ENCODE data around the gene OR52N2.

Gene OR52N2

DNA sequence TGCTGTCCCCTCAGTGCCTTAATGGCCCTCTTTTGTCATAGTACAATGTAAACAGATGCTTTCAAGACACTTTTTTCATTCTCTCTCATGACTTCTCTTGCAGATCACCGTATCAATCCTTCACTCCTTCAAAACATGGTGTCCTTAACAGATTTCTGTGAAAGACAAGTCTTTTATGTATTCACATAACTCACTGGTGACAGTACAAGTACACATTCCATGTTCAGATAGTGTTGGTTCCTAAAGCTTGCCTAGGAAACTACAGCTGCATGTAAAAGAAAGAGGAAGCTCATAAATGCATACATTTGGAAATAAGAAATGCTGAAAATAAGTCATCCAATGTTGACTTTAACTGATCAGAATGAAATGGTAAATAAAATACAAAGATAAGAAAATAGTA is 38.0 kb downstream of the OR52N2 start:
- Histone ChIP-seq H3K36me3 (ENCODE audit: control insufficient read depth, insufficient read depth, low read length) (no peaks in the 10 kb centered on the region), H3K4me3 (ENCODE audit: low read depth, low read length) (no peak overlapping the region), H3K79me2 (no peaks in the 10 kb centered on the region), H3K27ac (no peak overlapping the region), H3K27me3 (ENCODE audit: control insufficient read depth, insufficient read depth, low read length) (no peaks in the 10 kb centered on the region), H3K4me2 (ENCODE audit: low read length) (no peak overlapping the region), H2AFZ (no peak overlapping the region), H3K9me3 (ENCODE audit: control insufficient read depth, low read length) (no peaks in the 10 kb centered on the region), H3K9ac (no peak overlapping the region), H3K4me1 (no peaks in the 10 kb centered on the region)
- TF ChIP-seq, protein P1, sequence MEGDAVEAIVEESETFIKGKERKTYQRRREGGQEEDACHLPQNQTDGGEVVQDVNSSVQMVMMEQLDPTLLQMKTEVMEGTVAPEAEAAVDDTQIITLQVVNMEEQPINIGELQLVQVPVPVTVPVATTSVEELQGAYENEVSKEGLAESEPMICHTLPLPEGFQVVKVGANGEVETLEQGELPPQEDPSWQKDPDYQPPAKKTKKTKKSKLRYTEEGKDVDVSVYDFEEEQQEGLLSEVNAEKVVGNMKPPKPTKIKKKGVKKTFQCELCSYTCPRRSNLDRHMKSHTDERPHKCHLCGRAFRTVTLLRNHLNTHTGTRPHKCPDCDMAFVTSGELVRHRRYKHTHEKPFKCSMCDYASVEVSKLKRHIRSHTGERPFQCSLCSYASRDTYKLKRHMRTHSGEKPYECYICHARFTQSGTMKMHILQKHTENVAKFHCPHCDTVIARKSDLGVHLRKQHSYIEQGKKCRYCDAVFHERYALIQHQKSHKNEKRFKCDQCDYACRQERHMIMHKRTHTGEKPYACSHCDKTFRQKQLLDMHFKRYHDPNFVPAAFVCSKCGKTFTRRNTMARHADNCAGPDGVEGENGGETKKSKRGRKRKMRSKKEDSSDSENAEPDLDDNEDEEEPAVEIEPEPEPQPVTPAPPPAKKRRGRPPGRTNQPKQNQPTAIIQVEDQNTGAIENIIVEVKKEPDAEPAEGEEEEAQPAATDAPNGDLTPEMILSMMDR (IDR thresholded peaks at IDR 0.05): no peak

DNA sequence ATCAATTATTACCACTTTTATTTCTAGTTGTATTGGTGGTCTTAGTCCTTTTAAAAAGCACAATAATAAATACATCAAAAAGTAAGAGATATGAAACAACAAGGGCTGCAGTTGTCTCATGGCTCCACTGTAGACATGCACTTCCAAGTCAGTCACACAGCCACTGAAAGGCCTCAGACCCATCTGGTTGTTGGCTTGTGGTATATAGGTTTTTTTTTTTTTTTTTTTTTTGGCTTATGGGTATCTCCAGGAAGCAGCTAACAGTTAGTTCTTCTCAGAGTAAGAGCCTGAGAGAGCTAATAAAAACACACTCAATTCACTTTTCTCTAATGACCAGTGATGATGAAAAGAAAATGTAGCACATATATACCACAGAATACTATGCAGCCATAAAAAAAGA is 39.0 kb downstream of the OR52N2 start:
- no peaks in the 10 kb centered on the region for H3K79me2 ChIP-seq
- TF ChIP-seq, protein P1 (IDR thresholded peaks at IDR 0.05): no peak
- no peak overlapping the region for H3K27ac ChIP-seq
- no peaks in the 10 kb centered on the region for H3K4me1 ChIP-seq
- H3K4me3 ChIP-seq (ENCODE audit: low read depth, low read length): no peak overlapping the region
- H3K36me3 ChIP-seq (ENCODE audit: control insufficient read depth, insufficient read depth, low read length): no peaks in the 10 kb centered on the region
- H3K4me2 ChIP-seq (ENCODE audit: low read length): no peak overlapping the region
- H3K27me3 ChIP-seq (ENCODE audit: control insufficient read depth, insufficient read depth, low read length): no peaks in the 10 kb centered on the region
- no peak overlapping the region for H3K9ac ChIP-seq
- H2AFZ ChIP-seq: no peak overlapping the region
- no peaks in the 10 kb centered on the region for H3K9me3 ChIP-seq (ENCODE audit: control insufficient read depth, low read length)

DNA sequence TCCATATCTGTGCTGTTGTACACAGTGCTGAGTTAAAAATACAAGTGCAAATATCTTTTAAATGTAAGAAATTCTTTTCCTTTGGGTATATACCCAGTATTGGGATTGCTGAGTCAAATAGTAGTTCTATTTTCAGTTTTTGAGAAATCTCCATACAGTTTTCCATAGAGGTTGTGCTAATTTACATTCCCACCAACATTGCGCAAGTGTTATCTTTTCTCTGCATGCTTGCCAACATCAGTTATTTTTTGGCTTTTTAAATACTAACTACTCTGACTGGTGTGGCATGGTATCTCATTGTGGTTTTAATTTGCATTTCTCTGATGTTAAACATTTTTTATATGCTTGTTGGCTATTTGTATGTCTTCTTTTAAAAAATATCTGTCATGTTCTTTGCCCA is 42.3 kb downstream of the OR52N2 start:
- no peak overlapping the region for H2AFZ ChIP-seq
- H3K9me3 ChIP-seq (ENCODE audit: control insufficient read depth, low read length): no peaks in the 10 kb centered on the region
- H3K4me2 ChIP-seq (ENCODE audit: low read length): no peak overlapping the region
- no peak overlapping the region for H3K9ac ChIP-seq
- no peaks in the 10 kb centered on the region for H3K79me2 ChIP-seq
- no peaks in the 10 kb centered on the region for H3K4me1 ChIP-seq
- H3K27me3 ChIP-seq (ENCODE audit: control insufficient read depth, insufficient read depth, low read length): no peaks in the 10 kb centered on the region
- H3K4me3 ChIP-seq (ENCODE audit: low read depth, low read length): no peak overlapping the region
- TF ChIP-seq, protein P1 (IDR thresholded peaks at IDR 0.05): no peak
- H3K27ac ChIP-seq: no peak overlapping the region
- H3K36me3 ChIP-seq (ENCODE audit: control insufficient read depth, insufficient read depth, low read length): no peaks in the 10 kb centered on the region

DNA sequence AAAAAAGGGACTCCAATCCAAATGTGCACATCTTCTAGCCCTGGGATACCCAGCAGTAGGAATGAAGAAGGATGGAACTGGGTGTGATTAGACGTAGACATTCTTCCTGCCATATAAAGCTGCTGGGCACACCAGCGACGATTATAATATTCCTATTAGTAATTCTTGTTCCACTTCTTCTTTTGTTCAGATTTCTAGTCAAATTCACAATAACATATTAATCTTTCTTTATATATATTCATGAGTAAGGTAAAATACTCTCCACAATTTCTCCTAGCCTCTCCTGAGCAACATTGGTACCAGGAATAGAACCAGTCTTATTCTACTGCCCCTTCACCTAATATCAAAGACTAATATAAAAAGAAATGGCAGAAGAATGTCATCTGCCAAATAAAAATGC is 48.9 kb downstream of the OR52N2 start, which contains the start of gene OR52E8:
Gene OR52E8, minus strand, starts transcription at position 101 of the 400 bp plus-strand sequence. Its CDS starts 0 bp downstream, at position 101.
- no peaks in the 10 kb centered on the region for H3K79me2 ChIP-seq
- H3K36me3 ChIP-seq (ENCODE audit: control insufficient read depth, insufficient read depth, low read length): no peaks in the 10 kb centered on the region
- H3K4me2 ChIP-seq (ENCODE audit: low read length): no peak within 1 kb of the TSS
- no peak within 1 kb of the TSS for H2AFZ ChIP-seq
- no peak within 1 kb of the TSS for H3K4me3 ChIP-seq (ENCODE audit: low read depth, low read length)
- TF ChIP-seq, protein P1 (IDR thresholded peaks at IDR 0.05): no peak
- H3K9ac ChIP-seq: no peak within 1 kb of the TSS
- H3K4me1 ChIP-seq: no peaks in the 10 kb centered on the region
- H3K27me3 ChIP-seq (ENCODE audit: control insufficient read depth, insufficient read depth, low read length): no peaks in the 10 kb centered on the region
- H3K27ac ChIP-seq: no peak within 1 kb of the TSS
- H3K9me3 ChIP-seq (ENCODE audit: control insufficient read depth, low read length): no peaks in the 10 kb centered on the region

DNA sequence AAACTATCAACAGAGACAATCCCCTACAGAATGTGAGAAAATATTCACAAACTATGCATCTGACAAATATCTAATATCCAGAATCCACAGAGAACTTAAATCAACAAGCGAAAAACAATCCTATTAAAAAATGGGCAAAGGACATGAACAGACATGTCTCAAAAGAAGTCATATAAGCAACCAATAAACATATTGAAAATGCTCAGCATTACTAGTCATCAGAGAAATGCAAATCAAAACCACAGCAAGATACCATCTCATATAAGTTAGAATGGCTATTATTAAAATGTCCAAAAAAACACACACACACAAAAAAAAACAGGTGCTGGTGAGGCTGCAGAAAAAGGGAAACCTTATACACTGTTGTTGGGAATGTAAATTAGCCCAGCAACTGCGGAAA is 57.1 kb downstream of the OR52N2 start:
- no peaks in the 10 kb centered on the region for H3K27me3 ChIP-seq (ENCODE audit: control insufficient read depth, insufficient read depth, low read length)
- H3K4me1 ChIP-seq: no peaks in the 10 kb centered on the region
- no peak overlapping the region for H3K27ac ChIP-seq
- no peaks in the 10 kb centered on the region for H3K79me2 ChIP-seq
- TF ChIP-seq, protein P1 (IDR thresholded peaks at IDR 0.05): no peak
- no peak overlapping the region for H3K4me2 ChIP-seq (ENCODE audit: low read length)
- no peak overlapping the region for H3K9ac ChIP-seq
- no peaks in the 10 kb centered on the region for H3K36me3 ChIP-seq (ENCODE audit: control insufficient read depth, insufficient read depth, low read length)
- no peak overlapping the region for H2AFZ ChIP-seq
- no peaks in the 10 kb centered on the region for H3K9me3 ChIP-seq (ENCODE audit: control insufficient read depth, low read length)
- no peak overlapping the region for H3K4me3 ChIP-seq (ENCODE audit: low read depth, low read length)

Measured in parathyroid adenoma (tissue), 2 donors.